Epithelial cell of proximal tubule (primary cell): ENCODE data around the gene C13orf46. TPM values are rescaled to one million over a fixed set of nuclear protein-coding genes. Genes with fewer than 3 reads are reported as not detected.
A peak's percentile ranks its signal among the peaks of the same experiment; 100 is the strongest.

Experiments used
- DNase-seq: peaks from one replicate; pipeline ENCODE4 v3.0.0-alpha.2; 2011; ENCODE audit warnings: low read depth
- H3K4me3 ChIP-seq: 2 replicates; pipeline ENCODE4 v1.5.1; 2011; ENCODE audit warnings: low read depth, mild to moderate bottlenecking, low read length
- CTCF ChIP-seq: conservative IDR thresholded peaks from 2 replicates; pipeline ENCODE4 v1.5.1; 2012; ENCODE audit warnings: low read depth, mild to moderate bottlenecking, low read length
- total RNA-seq: library from RNA; depleted of rRNA; stranded (reverse); fragments of >200 nt; gene quantifications from 2 replicates; pipeline ENCODE4 v1.2.3, GENCODE V29; 2015

Gene C13orf46
- total RNA-seq, 1 donor from 2014 or later = not detected

- peak; percentile 18 for TF ChIP-seq CTCF
- H3K4me3 ChIP-seq = no peak overlapping the region
- no peak for DNase-seq
Observed at GRCh38 chr13:113968463-113969310, 5.2 kb downstream of the C13orf46 start.

- no peak overlapping the region for H3K4me3 ChIP-seq
- no peak for DNase-seq
- TF ChIP-seq CTCF = no peak
Observed at GRCh38 chr13:113967729-113968462, 6.0 kb downstream of the C13orf46 start.

- no peak for DNase-seq
- no peak for TF ChIP-seq CTCF
- no peak overlapping the region for H3K4me3 ChIP-seq
Observed at GRCh38 chr13:113967206-113967720, 6.6 kb downstream of the C13orf46 start.

GRCh38 chr13:113965968-113966884 is 7.7 kb downstream of the C13orf46 start:
- no peak for DNase-seq
- no peak for TF ChIP-seq CTCF
- no peak overlapping the region for H3K4me3 ChIP-seq

- TF ChIP-seq CTCF = no peak
- no peak overlapping the region for H3K4me3 ChIP-seq
- DNase-seq = no peak
Observed at GRCh38 chr13:113965383-113965874, 8.4 kb downstream of the C13orf46 start.

- no peak for TF ChIP-seq CTCF
- H3K4me3 ChIP-seq = no peak overlapping the region
- DNase-seq = no peak
Observed at GRCh38 chr13:113964251-113964995, 9.5 kb downstream of the C13orf46 start.
